Pulmonary artery endothelial cell (primary cell): ENCODE results near the gene POLL. TPM values are rescaled to one million over a fixed set of nuclear protein-coding genes. Genes with fewer than 3 reads are reported as not detected.
"Not testable (repeated sequence)": the region's sequence is repeated elsewhere in the genome, so short reads cannot be mapped to it uniquely, and the experiment has no call there.

ENCODE experiments used
- DNase-seq: peaks from one replicate; pipeline ENCODE4 v3.0.0-alpha.2; 2011; ENCODE audit warnings: low read depth, low spot score
- total RNA-seq: library from RNA; depleted of rRNA; stranded (reverse); fragments of >200 nt; gene quantifications from 2 replicates; pipeline ENCODE4 v1.2.3, GENCODE V29; 2014

Gene POLL
- total RNA-seq = 10.2 and 11.6 TPM in 2 replicates

DNA sequence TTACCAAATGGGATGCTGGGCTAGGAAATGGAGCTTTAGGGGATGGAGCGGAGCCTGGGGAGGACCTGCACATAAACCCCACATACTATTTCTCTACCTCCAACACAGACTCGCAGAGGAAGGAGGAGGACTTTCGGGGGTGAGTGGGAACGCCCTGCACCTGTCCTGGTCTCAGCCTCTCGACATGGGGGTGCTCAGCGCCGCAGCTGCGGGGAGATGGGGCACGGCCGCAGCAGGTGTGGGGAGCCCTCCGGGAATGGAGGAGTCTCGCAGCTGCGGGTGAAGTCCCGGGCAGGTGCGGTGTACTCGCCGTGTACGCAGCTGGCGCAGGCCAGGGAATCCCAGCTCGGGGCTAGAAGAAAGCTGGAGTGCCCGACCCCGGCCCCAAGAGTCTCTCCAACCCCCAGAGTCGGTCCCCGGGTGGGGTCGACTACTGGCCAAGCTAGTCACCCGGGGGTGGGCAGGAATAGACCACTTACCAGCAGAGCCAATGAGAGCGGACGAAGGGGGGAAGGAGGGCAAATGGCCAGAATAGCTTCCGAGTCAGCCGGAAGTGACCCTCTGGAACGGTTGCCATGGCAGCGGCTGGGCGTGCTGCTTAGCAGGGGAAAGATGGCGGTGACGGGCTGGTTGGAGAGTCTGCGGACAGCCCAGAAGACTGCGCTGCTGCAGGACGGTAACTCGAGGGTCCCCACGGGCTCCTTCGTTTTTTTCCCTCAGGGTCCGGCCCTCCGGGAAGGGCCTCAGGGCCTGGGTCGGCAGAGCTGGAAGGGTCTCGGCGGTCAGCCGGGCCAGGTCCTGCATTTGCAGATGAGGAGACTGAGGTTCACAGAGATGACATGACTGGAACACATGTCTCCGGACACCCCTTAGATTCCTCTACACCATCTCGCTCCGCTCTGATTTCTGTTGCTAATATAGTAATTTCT is at the start of gene POLL, which contains the start of gene DPCD:
Gene POLL, minus strand, starts transcription at position 533 of the 929 bp plus-strand sequence. CDS start 897 bp downstream, outside the sequence.
Gene DPCD, plus strand, starts transcription at position 597 of the 929 bp plus-strand sequence. Its CDS starts 16 bp downstream, at position 613.
- peak; percentile 84 for DNase-seq

DNA sequence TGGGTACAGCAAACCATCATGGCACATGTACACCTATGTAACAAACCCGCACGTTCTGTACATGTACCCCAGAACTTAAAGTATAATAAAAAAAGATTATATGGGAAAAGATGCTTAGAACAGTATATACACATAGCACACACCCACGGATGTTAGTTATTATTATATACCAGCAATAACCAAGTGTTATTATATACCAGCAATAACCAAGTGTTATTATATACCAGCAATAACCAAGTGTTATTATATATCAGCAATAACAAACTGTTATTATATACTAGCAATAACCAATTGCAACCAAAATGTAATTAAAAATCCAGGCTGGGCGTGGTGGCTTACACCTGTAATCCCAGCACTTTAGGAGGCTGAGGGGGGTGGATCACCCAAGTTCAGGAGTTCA is 45.5 kb upstream of the POLL start:
- DNase-seq = not testable (repeated sequence)

DNA sequence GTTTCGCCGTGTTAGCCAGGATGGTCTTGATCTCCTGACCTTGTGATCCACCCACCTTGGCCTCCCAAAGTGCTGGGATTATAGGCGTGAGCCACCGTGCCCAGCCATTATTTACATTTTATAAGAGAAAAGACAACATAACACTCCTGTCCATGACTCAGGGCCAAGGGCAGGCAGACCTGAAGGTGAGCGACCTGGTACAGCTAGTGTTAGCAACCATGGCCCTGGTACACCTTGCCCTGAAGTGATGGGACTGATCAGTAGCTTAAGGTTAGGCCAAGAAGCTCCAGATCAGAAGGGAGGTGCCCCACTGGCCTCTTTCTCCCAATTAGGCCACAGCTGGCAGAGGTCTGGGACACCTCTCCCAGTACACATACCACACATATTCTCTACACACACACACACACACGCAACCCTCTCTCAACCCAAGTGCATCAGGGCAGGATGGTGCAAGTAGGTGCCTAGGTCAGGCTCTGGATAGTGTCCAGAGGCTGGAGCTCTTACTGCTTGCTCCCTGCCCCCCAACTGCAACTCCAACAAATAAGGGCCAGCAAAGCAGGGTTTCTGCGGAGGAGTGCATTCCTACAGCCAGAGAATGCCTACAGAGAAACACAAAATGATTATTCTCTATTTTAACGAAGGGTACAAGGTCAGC is 43.9 kb upstream of the POLL start:
- no peak for DNase-seq

DNA sequence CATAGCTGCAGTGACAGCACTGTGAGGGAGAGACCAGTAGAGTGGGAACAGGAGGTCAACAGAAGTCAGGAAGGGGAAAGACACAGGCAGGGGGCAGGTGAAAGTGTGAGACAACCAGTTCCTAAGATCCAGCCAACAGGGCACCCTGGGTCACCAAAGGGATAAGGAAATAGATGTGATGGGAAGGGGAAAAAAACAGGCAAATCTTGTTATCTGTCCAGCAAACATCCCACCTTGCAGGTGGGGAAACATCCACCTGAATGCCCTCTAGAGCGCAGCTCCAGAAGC is 42.5 kb upstream of the POLL start:
- DNase-seq = no peak

DNA sequence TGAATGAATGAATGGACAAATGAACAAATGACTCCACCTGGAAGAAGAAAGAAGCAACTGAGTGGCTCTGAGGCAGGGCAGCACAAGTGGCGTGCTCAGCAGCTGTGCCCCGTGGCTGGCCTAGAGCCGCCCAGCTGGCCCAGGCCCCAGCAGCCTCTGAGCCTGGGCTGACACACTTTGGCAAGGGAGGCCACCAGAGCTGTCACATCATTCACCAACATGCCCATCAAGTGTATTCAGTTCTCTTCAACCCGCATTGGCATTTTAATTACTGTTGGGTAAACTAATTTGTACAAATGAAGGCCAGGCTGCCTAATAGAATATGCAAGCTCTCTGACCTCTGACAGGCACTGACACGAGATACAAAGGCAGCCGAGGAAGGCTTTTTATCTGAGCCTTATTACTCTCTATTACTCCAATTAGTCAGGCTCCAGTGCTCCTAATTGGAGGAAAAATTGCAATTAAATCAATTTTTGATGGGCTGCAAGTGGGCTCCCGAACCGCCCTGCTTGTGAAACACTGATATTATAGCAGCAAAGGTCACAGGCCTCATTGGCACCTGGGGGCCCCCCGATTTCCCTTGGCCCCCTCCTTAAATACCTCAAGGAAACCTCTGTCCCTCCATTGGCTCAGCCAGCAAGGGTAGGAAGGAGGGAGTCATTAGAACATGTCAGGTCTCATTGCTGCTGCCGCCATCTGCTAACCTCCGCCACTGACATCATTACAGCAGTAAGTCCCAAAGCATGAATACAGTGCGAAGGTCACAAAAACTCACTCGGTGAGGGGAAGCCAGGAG is 42.0 kb upstream of the POLL start:
- no peak for DNase-seq

DNA sequence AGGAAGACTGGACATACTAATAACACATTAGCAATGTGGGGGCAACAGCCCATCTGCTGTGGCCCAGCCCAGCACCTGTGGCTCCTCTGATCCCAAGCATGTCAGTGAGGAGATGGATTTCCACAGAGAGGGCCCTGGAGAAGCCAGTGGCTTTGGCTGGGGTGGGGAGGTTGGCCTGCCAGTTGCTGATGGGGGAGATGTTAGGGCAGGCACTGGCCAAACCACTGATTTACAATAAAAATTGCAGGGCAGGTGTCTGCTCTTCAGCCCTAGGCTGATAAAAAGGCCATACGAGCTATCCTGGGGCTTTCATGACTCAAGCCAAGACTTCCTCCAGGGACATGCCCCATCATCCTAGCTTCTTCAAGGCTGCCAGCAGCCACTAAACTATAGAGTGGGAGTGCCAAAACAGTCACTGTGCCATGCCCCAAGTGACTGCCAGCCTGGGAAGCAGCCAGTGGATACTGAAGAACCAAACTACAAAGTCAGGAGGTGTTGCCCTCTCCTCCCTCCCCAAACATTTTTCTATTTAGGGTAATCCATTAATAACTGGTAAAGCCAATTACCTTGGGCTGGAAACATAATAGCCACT is 37.9 kb upstream of the POLL start:
- DNase-seq = no peak

DNA sequence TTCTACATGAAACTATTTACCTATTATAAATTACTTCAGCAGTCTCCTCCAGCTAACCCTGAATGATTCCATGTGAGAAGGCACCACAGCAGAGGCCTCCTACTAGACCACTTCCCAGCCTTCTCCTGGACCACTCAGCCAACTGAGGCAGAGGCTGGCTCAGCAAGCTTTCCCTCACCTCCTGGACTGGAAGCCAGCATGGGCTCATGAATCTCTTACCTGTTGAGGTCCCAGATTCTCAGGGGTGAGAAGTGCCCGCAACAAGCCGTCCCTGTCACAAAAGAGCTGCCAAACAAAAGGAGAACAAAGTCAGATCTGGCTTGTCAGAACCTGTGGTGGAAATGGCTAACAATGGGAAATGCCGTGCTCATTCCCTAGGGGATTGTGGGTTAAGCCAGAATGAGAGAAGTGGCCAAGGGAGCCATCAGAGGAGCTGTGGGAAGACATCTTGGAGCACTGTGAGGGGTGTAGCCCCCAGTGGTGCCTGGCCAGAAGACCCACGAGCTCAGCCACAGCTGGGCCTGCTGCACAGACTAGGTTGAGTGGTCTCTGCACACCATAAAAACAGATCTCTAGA is 36.6 kb upstream of the POLL start:
- no peak for DNase-seq

DNA sequence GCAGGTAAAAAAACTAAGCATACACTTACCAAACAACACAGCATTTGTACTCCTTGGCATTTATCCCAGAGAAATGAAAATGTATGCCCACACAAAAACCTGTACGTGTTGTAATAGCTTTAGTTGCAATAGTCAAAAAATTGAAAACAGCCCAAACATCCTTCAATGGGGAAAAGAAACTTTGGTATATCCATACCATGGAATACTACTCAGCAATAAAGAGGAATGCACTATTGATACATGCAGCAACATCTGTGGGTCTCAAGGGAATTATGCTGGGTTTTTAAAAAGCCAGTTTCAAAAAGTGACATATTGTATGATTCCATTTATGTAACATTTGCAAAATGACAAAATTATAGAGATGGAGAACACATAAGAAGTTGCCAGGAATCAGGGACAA is 35.5 kb upstream of the POLL start:
- no peak for DNase-seq

DNA sequence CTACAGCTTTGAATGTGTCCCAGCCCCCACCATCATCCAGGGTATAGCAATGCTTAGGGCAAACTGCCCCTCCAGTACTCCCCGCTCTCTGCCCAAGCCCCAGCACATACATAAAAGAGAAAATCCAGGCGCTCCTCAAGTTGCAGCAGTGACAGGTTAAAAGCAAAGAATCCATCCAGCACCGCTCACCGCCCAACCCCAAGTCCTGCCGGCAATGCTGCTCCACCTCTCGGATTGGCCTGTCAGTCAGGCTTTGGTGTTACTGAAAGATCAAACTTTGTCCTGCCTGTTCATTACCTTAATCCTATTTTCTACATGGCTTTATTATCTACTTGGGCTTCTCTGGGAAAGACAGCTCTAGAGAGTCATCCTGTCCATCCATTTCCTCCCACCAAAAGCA is 31.9 kb upstream of the POLL start:
- DNase-seq = no peak

DNA sequence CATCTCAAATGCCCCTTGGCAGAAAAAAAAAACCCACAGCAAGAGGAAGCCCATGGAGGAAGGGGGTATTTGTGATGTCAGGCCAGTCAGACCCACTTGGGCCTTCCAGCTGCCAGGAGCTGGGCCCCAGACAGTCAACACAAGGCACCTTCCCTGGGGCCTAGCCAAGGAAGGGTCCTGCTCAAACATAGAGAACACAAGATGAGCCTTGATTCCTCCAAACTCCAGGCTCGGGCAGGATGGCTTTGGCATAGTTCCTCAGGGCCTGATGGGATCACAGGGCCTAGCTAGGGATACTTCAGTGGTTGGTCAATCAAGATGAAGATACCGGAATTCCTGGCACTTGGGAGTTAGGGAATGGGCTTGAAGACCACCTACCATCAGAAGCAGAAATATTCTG is 30.8 kb upstream of the POLL start:
- no peak for DNase-seq

DNA sequence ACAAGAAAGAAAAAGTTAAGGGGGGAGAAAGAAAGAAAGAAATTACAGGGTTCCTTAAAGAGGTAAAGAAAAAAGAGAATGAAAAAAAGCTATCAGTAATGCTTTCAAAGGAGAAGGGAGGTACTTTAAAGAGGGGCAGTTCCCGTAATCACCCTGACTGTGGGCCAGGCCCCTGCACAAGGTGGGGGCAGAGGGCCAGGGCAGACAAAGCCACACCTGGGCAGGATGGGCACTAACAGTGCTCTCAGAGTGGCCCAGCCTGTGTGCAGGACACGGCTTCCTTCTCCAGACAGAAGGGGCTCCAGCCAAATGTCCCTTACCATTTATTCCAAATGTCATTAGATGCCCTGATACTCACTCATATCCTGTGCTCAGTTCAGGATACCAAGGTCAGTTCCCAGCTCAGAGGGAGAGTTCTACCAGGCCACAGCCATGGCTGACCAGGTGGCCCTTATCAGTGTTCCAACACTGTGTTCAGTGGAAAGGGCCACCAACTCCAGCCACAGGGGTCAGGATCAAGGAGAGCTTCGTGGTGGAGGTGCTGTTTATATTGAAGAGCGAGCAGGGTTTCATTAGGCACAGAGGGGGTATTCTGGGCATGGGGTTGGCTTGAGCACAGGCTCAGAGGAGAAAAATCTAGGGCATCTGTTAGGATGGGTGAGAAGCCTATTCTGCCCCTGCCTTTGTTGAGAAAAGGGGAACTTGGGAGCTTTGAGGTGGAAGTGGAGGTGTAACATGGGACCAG is 29.9 kb upstream of the POLL start:
- DNase-seq = no peak

DNA sequence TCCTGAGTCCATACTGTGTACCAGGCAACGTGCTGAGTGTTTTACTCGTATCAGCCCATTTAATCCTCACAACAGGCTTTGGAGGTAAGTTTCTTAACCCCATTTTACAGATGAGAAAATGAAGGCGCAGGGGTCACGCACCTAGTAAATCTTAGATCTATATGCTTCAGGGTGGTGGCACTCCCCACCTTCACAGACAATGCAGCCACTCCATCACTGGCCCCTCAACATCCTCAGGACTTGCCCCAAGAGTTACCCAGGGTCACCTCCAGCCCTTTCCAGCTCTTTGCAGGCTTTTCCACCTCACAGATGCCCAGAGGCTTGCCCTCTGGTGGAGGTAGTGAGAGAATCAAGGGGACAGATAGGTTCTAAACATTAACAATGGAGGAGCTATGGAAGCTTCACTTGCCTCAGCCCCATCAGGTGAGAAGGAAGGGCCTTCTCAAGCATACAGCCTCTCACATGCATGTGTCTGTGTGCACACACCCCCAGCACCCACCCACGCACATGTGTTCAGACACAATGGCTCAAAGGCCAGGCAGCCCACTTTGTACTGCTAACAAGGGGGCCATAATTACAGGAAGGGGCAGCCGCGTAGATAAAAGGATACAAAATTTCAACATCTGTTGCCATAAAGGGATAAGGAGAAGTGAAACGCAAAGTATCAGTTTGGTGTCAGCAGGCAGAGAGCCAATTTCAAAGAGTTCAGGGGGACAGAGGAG is 29.2 kb upstream of the POLL start:
- no peak for DNase-seq

DNA sequence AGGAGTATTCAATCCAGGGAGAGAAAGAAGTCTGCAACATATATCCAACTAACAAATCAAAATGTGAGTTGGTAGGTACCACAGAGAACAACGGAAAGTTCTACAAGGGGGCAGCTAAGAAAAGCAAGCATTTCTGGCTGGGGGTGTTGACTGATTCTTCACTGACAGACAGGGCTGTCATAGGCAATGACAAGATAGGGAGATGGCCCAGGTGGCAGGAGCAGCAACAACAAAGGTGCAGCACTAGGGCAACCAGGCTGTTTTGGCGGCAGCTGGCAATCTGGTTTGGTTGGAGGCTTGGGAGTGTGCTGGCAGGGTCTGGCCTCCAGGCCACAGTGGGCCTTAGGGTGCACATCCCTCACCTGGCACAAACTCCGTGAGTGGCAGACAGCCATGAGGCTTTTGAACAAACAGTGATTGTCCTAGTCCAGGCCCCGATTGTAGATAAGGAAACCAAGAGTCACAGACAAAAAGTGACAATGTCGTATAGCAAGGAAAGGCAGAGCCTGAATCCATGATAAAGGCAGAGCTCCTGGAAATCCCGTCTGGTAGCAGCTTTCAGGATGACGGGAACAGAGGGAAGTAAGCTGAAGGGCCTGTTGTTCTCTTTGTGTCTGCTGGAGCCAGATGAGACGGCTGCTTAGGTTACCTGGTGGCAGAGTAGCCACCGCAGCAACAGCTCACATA is 28.5 kb upstream of the POLL start:
- no peak for DNase-seq

DNA sequence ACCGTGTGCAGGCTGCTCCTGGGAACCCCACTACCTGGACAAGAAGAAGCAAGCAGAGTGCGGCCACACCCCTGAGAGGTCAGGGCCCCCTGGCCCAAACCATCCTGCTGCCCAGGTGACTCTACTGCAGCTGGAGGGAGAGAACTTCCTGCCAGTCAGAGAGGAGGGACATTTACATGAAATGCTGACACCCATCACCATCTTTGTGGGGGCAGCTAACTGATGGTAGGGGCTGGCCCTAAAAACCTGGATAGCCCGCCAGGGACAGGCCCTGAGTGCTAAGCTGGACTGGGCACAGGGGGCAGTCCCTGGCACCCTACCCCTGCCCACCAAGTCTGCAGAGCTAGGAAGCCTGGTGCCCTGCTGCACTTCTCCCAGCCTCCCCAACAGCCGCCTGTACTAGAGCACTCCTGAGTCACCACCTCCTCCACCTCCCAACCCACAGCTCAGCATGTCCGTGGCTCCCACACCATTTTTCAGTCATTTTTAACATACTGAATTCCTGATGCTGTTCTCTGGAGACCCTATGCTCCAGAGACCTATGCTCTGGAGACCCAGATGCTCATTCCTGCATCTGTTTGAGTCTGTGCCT is 27.6 kb upstream of the POLL start:
- DNase-seq = no peak

DNA sequence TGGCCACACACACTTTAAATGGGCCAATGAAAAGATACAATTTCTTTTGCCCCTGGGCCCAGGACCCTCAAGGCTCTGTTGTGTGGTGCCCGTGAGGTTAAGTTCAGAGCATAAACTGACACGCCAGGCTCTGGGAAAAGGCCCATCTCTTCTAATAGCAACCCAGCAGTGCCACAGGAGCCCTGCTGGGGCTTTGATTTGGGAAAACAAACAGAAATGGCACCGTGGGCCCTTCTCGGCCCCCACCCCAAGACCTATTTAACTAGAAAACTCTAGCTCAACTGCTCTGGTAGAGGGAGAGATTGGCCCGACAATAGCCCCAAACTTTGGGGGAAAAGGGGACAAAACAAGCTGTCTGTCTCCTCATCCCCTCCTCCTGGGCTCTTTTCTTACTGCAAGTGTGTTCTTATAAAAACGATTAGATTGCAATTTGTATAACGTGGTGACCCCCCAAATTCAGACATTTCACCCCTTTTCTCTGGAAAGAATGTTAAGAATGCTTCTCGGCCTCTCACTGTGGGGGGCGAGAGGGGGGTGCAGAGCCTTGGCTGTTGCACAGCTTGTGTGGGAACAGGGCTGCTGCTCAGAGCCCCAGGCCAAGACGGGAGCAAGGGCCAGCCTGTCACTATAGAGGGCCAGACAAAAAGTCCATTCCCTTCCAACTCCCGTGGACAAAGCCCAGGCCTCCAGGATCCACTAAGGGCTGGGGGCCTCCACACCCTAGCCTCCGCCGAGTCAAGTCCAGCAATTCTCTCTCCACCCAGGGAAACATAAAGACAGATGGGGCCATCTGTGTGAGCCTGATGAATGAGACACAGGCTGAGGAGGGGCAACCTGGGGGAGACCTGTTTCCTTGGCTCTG is 26.8 kb upstream of the POLL start:
- DNase-seq = no peak

DNA sequence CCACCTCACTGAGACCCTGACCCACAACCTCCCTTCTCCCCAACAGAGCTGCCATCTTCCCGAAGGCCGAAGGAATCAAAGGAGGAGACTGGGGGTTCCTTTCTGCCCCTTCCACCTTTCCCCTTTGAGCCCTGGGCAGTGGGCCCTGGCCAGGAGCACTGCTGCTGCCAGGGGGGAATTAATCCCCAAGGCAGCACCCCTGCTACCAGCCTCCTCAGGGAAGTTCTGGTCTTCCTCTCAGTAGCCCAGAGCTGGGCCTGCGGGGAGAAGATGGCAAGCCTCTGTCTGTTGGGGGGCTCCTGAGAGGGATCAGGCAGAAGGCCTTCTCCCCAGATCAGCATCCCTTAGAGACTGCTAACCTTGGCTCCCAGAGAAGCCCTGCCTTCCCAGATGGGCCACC is 25.6 kb upstream of the POLL start:
- no peak for DNase-seq

DNA sequence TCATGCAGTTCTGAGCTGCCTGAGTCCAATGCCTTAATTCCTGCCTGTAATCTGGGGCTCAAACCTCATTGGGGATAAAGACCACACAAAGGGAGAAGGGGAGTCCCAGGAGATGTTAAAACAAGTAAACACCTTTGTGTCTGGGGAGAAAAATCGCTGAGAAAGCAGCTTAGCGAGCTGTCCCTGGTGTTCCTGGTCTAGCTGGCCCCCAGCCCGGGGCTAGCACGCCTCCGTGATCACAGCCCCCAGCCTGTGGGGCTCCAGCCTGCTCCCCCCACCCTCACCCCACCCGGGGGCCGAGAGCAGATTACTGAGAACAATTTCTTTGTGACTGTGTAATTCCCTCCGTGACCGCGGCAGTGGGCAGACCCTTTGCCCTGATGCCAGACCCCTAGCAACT is 24.8 kb upstream of the POLL start:
- DNase-seq = no peak

DNA sequence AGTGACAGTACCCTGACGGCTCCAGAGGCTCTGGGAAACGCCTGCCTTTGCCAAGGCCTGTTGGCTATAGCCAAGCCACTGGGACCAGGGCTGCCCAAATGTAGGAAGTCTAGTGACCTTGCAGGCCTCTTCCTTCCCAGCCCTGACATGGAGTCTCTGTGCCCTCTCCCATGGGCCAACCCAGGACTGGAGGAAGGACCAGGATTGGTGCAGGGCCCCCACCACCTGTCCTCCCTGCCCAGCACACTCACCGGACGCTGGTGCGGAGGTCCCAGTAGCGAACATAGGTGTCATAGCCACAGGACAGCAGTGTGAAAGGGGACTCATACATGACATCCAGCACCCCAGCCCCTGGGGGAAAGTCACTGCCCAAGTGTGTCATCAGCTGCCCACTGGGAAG is 24.0 kb upstream of the POLL start:
- no peak for DNase-seq
